Erythroblast (primary cell): Measurements from ENCODE around the gene ROBO2.

Experiments used
- GATA1 ChIP-seq: IDR thresholded peaks from 2 replicates; pipeline ENCODE4 v1.6.1; 2011; ENCODE audit warnings: low read depth, mild to moderate bottlenecking, control low read depth, low read length, moderate library complexity
- POLR2A ChIP-seq: IDR thresholded peaks from 2 replicates; pipeline ENCODE4 v1.6.1; 2011; ENCODE audit warnings: mild to moderate bottlenecking, low read length

- TF ChIP-seq POLR2A: no peak
- no peak for TF ChIP-seq GATA1
Observed at GRCh38 chr3:77376511-77376910, 336.6 kb downstream of the ROBO2 start.
